Natural killer cell treated with Interleukin-12 subunit alpha and Interleukin-12 subunit beta and Interleukin-15 and Interleukin-18, amount 100 ng/mL, for 72 hours (primary cell): Measurements from ENCODE around the gene SIKE1. TPM values are rescaled to one million over a fixed set of nuclear protein-coding genes. Genes with fewer than 3 reads are reported as not detected.

Source experiments
- ATAC-seq, 2 donors: fragments of 150-1000 bp; cut with Tn5 transposase in 1 of 2; sonication (Bioruptor Pico), chemical (Tn5 transposase) in 1 of 2; 2 replicates each; pipeline ENCODE4 v1.10.0; 2021
- DNase-seq: peaks from one replicate; pipeline ENCODE4 v3.0.0; 2022; ENCODE audit warnings: low spot score
- H3K27ac Mint-ChIP-seq, 2 donors: 1 replicate in 1 of 2; 2 replicates in 1 of 2; pipeline ENCODE4 v1.8.0; 2022; ENCODE audit warnings: mixed read lengths in 2 of 2, mild to moderate bottlenecking in 1 of 2, moderate library complexity in 1 of 2
- H3K27me3 Mint-ChIP-seq, 2 donors: 1 replicate in 1 of 2; 2 replicates in 1 of 2; pipeline ENCODE4 v1.8.0; 2022; ENCODE audit warnings: mixed read lengths in 2 of 2
- H3K36me3 Mint-ChIP-seq: one replicate; pipeline ENCODE4 v1.8.0; 2022; ENCODE audit warnings: mixed read lengths
- H3K4me1 Mint-ChIP-seq, 2 donors: 1 replicate in 1 of 2; 2 replicates in 1 of 2; pipeline ENCODE4 v1.8.0; 2022; ENCODE audit warnings: low read depth in 2 of 2, mixed read lengths in 2 of 2, mild to moderate bottlenecking in 1 of 2
- H3K4me3 Mint-ChIP-seq: one replicate; pipeline ENCODE4 v1.8.0; 2022; ENCODE audit warnings: mixed read lengths
- H3K9me3 Mint-ChIP-seq: 2 replicates; pipeline ENCODE4 v1.8.0; 2022; ENCODE audit warnings: mixed read lengths
- total RNA-seq, 2 donors: library from RNA; stranded (reverse); gene quantifications; one replicate each; pipeline ENCODE4 v1.2.3, GENCODE V29; 2022

The SIKE1 gene
- total RNA-seq, 2 donors from 2014 or later = 72.5 to 74.4 TPM

DNA sequence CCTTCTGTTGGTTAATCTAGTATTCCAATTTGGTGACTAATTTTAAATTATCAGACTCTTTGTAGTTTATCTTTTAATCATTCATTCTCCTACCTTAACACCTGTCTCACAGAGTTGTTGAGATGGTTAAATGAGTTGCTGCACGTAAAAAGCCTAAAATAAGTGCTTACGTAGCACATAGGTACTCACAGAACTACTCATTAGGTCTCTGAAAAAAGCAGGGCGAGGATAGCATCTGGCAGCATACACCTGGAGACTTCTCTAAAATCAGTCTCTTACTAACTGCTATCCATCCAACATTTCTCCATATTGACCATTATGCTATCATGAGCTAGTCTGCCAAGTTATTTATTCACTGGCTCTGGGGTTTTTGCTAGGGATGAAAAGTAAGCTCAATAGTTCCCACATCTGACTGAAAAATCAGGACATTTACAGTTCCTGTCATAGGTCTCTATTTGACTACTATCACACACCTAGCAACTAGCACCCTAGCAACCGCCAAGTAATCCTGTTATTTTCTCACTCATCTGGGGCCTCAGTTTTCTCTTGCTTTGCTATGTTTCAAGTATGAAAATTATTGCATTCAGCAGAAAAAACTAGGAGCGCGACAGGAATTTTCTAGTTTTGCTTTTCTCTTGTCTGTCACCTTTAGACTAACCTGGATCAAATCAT is 33.9 kb downstream of the SIKE1 start:
- DNase-seq = no peak
- Mint-ChIP-seq H3K27me3 (no peaks in the 10 kb centered on the region), H3K4me1 (peaks cover 55 to 80% of the 10 kb centered on the region in 2 donors), H3K27ac (peak overlapping the region; percentile 32 to 55), H3K36me3 (peaks cover 36% of the 10 kb centered on the region), H3K9me3 (no peaks in the 10 kb centered on the region), H3K4me3 (peak overlapping the region; percentile 13)
- ATAC-seq = peak in 1 of 2 donors; percentile 72

- H3K36me3 Mint-ChIP-seq = peaks cover 41% of the 10 kb centered on the region
- peak overlapping the region; percentile 32 to 55 for H3K27ac Mint-ChIP-seq
- DNase-seq (no peak), ATAC-seq (peak; percentile 55 to 86)
- peak overlapping the region; percentile 9 for H3K4me3 Mint-ChIP-seq
- no peaks in the 10 kb centered on the region for H3K9me3 Mint-ChIP-seq
- no peaks in the 10 kb centered on the region for H3K27me3 Mint-ChIP-seq
- peaks cover 50 to 74% of the 10 kb centered on the region in 2 donors for H3K4me1 Mint-ChIP-seq
Observed at GRCh38 chr1:114745291-114745690, 35.2 kb downstream of the SIKE1 start.

GRCh38 chr1:114741963-114742746 is 38.3 kb downstream of the SIKE1 start:
- ATAC-seq = no peak
- H3K4me1 Mint-ChIP-seq = peaks cover 30 to 48% of the 10 kb centered on the region in 2 donors
- no peak for DNase-seq
- H3K9me3 Mint-ChIP-seq = no peaks in the 10 kb centered on the region
- H3K27me3 Mint-ChIP-seq = no peaks in the 10 kb centered on the region
- peaks cover 29% of the 10 kb centered on the region for H3K36me3 Mint-ChIP-seq
- no peak overlapping the region for H3K27ac Mint-ChIP-seq
- no peak overlapping the region for H3K4me3 Mint-ChIP-seq

GRCh38 chr1:114740331-114740730 is 40.2 kb downstream of the SIKE1 start:
- Mint-ChIP-seq H3K27ac (no peak overlapping the region), H3K4me3 (no peak overlapping the region), H3K27me3 (no peaks in the 10 kb centered on the region), H3K36me3 (peaks cover 29% of the 10 kb centered on the region), H3K9me3 (no peaks in the 10 kb centered on the region), H3K4me1 (peaks cover 19 to 39% of the 10 kb centered on the region in 2 donors)
- no peak for DNase-seq
- ATAC-seq = no peak

- Mint-ChIP-seq H3K27ac (no peak overlapping the region), H3K9me3 (no peaks in the 10 kb centered on the region), H3K36me3 (peaks cover 30% of the 10 kb centered on the region), H3K4me1 (peaks cover 11 to 20% of the 10 kb centered on the region in 2 donors), H3K27me3 (no peaks in the 10 kb centered on the region), H3K4me3 (no peak overlapping the region)
- DNase-seq = no peak
- ATAC-seq = no peak
Observed at GRCh38 chr1:114737314-114737849, 43.1 kb downstream of the SIKE1 start.

DNA sequence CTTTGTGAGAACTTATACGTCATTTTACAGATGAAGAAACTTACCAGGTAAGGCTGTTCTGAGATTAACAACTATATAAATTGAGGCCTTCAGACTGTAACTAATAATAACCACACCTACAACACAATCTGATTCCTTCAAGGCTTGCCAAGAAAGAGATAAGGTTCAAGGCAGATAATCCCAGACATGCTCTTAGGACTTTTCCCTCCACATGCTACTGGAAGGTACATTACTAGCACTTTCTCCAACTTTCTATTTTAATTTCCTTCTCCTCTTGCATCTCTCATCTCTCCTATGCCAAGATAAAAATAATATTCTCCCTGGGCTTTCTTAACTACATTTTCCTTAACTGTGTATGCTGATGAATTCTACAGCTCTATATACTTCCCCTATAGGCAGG is 45.0 kb downstream of the SIKE1 start:
- H3K27ac Mint-ChIP-seq = no peak overlapping the region
- H3K4me1 Mint-ChIP-seq = peaks cover 9 to 10% of the 10 kb centered on the region in 2 donors
- H3K4me3 Mint-ChIP-seq = no peak overlapping the region
- ATAC-seq (no peak), DNase-seq (no peak)
- H3K36me3 Mint-ChIP-seq = peaks cover 37% of the 10 kb centered on the region
- no peaks in the 10 kb centered on the region for H3K9me3 Mint-ChIP-seq
- H3K27me3 Mint-ChIP-seq = no peaks in the 10 kb centered on the region

GRCh38 chr1:114729782-114730181 is 50.7 kb downstream of the SIKE1 start:
- H3K9me3 Mint-ChIP-seq = no peaks in the 10 kb centered on the region
- H3K4me3 Mint-ChIP-seq = no peak overlapping the region
- peaks cover 0 to 12% of the 10 kb centered on the region in 2 donors for H3K4me1 Mint-ChIP-seq
- H3K27me3 Mint-ChIP-seq = no peaks in the 10 kb centered on the region
- peak overlapping the region; percentile 23 to 42 for H3K27ac Mint-ChIP-seq
- ATAC-seq (no peak), DNase-seq (no peak)
- peaks cover 55% of the 10 kb centered on the region for H3K36me3 Mint-ChIP-seq

DNA sequence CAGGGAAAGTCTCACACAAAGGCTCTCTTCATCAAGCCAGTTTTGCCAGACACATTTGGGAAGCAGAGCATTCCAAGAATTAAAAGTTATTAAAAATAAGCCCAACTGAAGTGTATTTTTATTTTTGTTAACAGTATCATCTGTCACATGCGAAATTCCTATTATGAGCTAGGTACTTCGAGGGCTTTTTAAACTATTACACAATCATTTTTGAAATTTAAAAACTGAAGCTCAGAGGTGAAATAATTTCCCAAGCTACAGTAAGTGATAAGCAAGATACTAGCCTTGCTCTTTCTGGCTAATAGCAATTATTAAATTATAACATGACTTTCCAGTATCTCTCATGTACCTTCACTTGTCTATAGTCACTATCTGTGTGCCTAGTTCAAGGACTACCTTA is 51.9 kb downstream of the SIKE1 start:
- no peak overlapping the region for H3K27ac Mint-ChIP-seq

DNA sequence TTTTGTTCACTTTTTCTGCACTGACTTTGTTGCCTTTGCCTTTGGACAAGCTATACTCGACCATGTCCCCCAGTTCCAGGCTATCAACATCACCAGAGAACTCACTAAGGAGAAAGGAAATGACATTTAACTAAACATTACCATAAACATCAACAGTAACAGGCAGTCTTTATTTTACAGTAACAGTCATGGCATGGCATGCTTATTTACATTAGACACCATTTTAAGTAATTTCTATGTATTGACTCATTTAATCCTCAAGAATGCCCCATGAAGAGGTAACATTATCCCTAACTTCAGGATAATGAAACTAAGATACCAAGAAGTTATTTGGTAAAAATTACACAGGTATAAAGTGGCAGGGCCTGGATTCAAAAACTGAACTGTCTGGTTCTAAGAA is 55.3 kb downstream of the SIKE1 start:
- H3K27me3 Mint-ChIP-seq = no peaks in the 10 kb centered on the region
- no peak overlapping the region for H3K4me3 Mint-ChIP-seq
- peaks cover 64% of the 10 kb centered on the region for H3K36me3 Mint-ChIP-seq
- no peaks in the 10 kb centered on the region for H3K9me3 Mint-ChIP-seq
- peaks cover 0 to 7% of the 10 kb centered on the region in 2 donors for H3K4me1 Mint-ChIP-seq
- no peak for ATAC-seq
- DNase-seq = no peak
- H3K27ac Mint-ChIP-seq = no peak overlapping the region

More for the DNA sequence above, 51.9 kb downstream of the SIKE1 start:
- Mint-ChIP-seq H3K36me3 (peaks cover 61% of the 10 kb centered on the region), H3K9me3 (no peaks in the 10 kb centered on the region), H3K4me3 (no peak overlapping the region), H3K27me3 (no peaks in the 10 kb centered on the region), H3K4me1 (peaks cover 0 to 12% of the 10 kb centered on the region in 2 donors)
- ATAC-seq (no peak), DNase-seq (no peak)

GRCh38 chr1:114723915-114724314 is 56.6 kb downstream of the SIKE1 start:
- peak overlapping the region in 1 of 2 donors; percentile 52 for H3K27ac Mint-ChIP-seq
- peaks cover 4 to 7% of the 10 kb centered on the region in 2 donors for H3K4me1 Mint-ChIP-seq
- no peaks in the 10 kb centered on the region for H3K27me3 Mint-ChIP-seq
- no peak for ATAC-seq
- H3K9me3 Mint-ChIP-seq = no peaks in the 10 kb centered on the region
- no peak overlapping the region for H3K4me3 Mint-ChIP-seq
- peaks cover 64% of the 10 kb centered on the region for H3K36me3 Mint-ChIP-seq
- no peak for DNase-seq

GRCh38 chr1:114723457-114723856 is 57.0 kb downstream of the SIKE1 start:
- Mint-ChIP-seq H3K4me1 (peaks cover 6 to 9% of the 10 kb centered on the region in 2 donors), H3K27me3 (no peaks in the 10 kb centered on the region), H3K4me3 (no peak overlapping the region), H3K36me3 (peaks cover 68% of the 10 kb centered on the region), H3K27ac (no peak overlapping the region), H3K9me3 (no peaks in the 10 kb centered on the region)
- ATAC-seq (no peak), DNase-seq (no peak)

GRCh38 chr1:114720492-114720891 is 60.0 kb downstream of the SIKE1 start:
- Mint-ChIP-seq H3K4me3 (no peak overlapping the region), H3K27ac (peak overlapping the region; percentile 27 to 46), H3K36me3 (peaks cover 64% of the 10 kb centered on the region), H3K4me1 (peaks cover 16 to 28% of the 10 kb centered on the region in 2 donors), H3K27me3 (no peaks in the 10 kb centered on the region), H3K9me3 (no peaks in the 10 kb centered on the region)
- DNase-seq (no peak), ATAC-seq (no peak)
